ENCODE results near the gene AUTS2. TPM values are rescaled to one million over a fixed set of nuclear protein-coding genes. Genes with fewer than 3 reads are reported as not detected.

The AUTS2 gene
- total and polyA plus RNA-seq, 10 of the 15 experiments (the other 5 are each of a cell fraction or from before 2014, with no cell fraction given) = 6.4 to 55.6 (median 21.6) TPM

DNA sequence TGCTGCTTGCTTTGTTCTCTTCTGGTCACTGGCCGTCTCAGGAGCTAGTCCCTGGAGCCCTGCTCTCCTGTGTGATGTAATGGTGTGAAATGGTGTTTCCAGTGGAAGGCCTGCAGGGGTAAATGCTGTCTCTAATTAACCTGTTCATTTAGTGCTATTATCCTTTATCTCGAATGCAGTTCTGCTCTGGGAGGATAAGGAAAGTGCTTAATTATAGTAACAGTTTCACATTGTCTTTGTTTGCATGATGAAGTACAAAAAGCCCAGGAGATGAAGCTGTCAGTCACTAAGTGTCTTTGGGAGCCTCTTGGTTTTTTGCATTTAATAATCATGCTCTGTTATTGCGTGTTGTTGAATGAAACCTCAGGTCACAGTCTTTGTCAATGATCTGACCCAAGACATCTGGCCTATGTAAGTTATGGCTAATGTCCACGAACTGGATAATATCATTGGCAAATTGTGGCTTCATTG lies 778.3 kb downstream of the AUTS2 start:
- RAD21 ChIA-PET (ENCODE audit: unreplicated experiment) = no interaction called here
- Histone ChIP-seq H3K27me3 (replicated peaks in 1 of 2; ENCODE audit: control insufficient read depth in 2 of 2, insufficient read depth in 2 of 2, low read length in 1 of 2) (no peaks in the 10 kb centered on the region), H3K27ac (ENCODE audit: control insufficient read depth, insufficient read depth) (no peak overlapping the region), H3K9me3 (replicated peaks; ENCODE audit: control insufficient read depth, insufficient read depth, low read length) (no peaks in the 10 kb centered on the region), H3K4me1 (ENCODE audit: control insufficient read depth, insufficient read depth, low read length) (no peaks in the 10 kb centered on the region), H3K9ac (ENCODE audit: control insufficient read depth, insufficient read depth, low read length) (no peak overlapping the region), H4K20me1 (ENCODE audit: control insufficient read depth, insufficient read depth) (no peaks in the 10 kb centered on the region), H3K4me3 (no peak overlapping the region), H3K79me2 (ENCODE audit: control insufficient read depth, insufficient read depth, low read length) (no peaks in the 10 kb centered on the region), H2AFZ (ENCODE audit: control insufficient read depth, low read depth, low read length) (no peak overlapping the region), H3K36me3 (ENCODE audit: control insufficient read depth in 2 of 2, insufficient read depth in 2 of 2, low read length in 1 of 2) (no peaks in the 10 kb centered on the region), H3K4me2 (ENCODE audit: control insufficient read depth, insufficient read depth) (no peak overlapping the region)
- no peak for TF ChIP-seq ZBED1 (IDR thresholded peaks at IDR 0.05; ENCODE audit: borderline replicate concordance)
- peak; percentile 35; the same call in 1 of the 2 replicates for TF ChIP-seq PKNOX1 (IDR thresholded peaks at IDR 0.05)
- no peak for TF ChIP-seq RBBP5 (conservative IDR thresholded peaks at IDR 0.05)
- TF ChIP-seq RAD51 (IDR thresholded peaks at IDR 0.05) = no peak
- DNase-seq (ENCODE audit: low read depth, low spot score) (no peak), ATAC-seq (no peak), FAIRE-seq (no peak)
- 32% methylated on average over 4 of the region's 4 CpGs for WGBS (ENCODE audit: insufficient coverage, insufficient replicate concordance, low lambda C conversion rate, missing lambda C conversion rate)
- intact Hi-C loops (cut with micrococcal nuclease; ENCODE audit: unreplicated experiment) = no loop called here
- no TSS peak for BruUV-seq (replicated peaks)
- CTCF ChIA-PET = no interaction called here
- in situ Hi-C loops (cut with MboI) = no loop called here
- SMC1A ChIA-PET (ENCODE audit: uncharacterized antibody, unreplicated experiment) = interaction anchor here (0.7 kb wide), 1 partner anchor 11 kb away, joined by 3 read pairs; no protein-coding TSS in a partner anchor
- POLR2A ChIA-PET = no interaction called here

GRCh38 chr7:70377957-70378356 lies 779.7 kb downstream of the AUTS2 start:
- no peak overlapping the region for H3K4me2 ChIP-seq (ENCODE audit: control insufficient read depth, insufficient read depth)
- H2AFZ ChIP-seq (ENCODE audit: control insufficient read depth, low read depth, low read length) = no peak overlapping the region
- in situ Hi-C loops (cut with MboI) (no loop called here), intact Hi-C loops (cut with micrococcal nuclease; ENCODE audit: unreplicated experiment) (no loop called here)
- H3K9ac ChIP-seq (ENCODE audit: control insufficient read depth, insufficient read depth, low read length) = no peak overlapping the region
- POLR2A ChIA-PET = no interaction called here
- H4K20me1 ChIP-seq (ENCODE audit: control insufficient read depth, insufficient read depth) = no peaks in the 10 kb centered on the region
- H3K27ac ChIP-seq (ENCODE audit: control insufficient read depth, insufficient read depth) = no peak overlapping the region
- FAIRE-seq (no peak), ATAC-seq (no peak), DNase-seq (ENCODE audit: low read depth, low spot score) (no peak)
- 67% methylated on average over 5 of the region's 7 CpGs for WGBS (ENCODE audit: insufficient coverage, insufficient replicate concordance, low lambda C conversion rate, missing lambda C conversion rate)
- RAD21 ChIA-PET (ENCODE audit: unreplicated experiment) = no interaction called here
- H3K27me3 ChIP-seq (replicated peaks in 1 of 2; ENCODE audit: control insufficient read depth in 2 of 2, insufficient read depth in 2 of 2, low read length in 1 of 2) = no peaks in the 10 kb centered on the region
- no peaks in the 10 kb centered on the region for H3K9me3 ChIP-seq (replicated peaks; ENCODE audit: control insufficient read depth, insufficient read depth, low read length)
- H3K4me1 ChIP-seq (ENCODE audit: control insufficient read depth, insufficient read depth, low read length) = no peaks in the 10 kb centered on the region
- H3K36me3 ChIP-seq (ENCODE audit: control insufficient read depth in 2 of 2, insufficient read depth in 2 of 2, low read length in 1 of 2) = no peaks in the 10 kb centered on the region
- no peaks in the 10 kb centered on the region for H3K79me2 ChIP-seq (ENCODE audit: control insufficient read depth, insufficient read depth, low read length)
- CTCF ChIA-PET = interaction anchor here (0.6 kb wide), 1 partner anchor 17 kb away, joined by 3 read pairs; no protein-coding TSS in a partner anchor
- SMC1A ChIA-PET (ENCODE audit: uncharacterized antibody, unreplicated experiment) = interaction anchor here (1.4 kb wide), 1 partner anchor 24 kb away, joined by 5 read pairs; no protein-coding TSS in a partner anchor
- no peak overlapping the region for H3K4me3 ChIP-seq
- BruUV-seq (replicated peaks) = no TSS peak
- TF ChIP-seq, protein P1, sequence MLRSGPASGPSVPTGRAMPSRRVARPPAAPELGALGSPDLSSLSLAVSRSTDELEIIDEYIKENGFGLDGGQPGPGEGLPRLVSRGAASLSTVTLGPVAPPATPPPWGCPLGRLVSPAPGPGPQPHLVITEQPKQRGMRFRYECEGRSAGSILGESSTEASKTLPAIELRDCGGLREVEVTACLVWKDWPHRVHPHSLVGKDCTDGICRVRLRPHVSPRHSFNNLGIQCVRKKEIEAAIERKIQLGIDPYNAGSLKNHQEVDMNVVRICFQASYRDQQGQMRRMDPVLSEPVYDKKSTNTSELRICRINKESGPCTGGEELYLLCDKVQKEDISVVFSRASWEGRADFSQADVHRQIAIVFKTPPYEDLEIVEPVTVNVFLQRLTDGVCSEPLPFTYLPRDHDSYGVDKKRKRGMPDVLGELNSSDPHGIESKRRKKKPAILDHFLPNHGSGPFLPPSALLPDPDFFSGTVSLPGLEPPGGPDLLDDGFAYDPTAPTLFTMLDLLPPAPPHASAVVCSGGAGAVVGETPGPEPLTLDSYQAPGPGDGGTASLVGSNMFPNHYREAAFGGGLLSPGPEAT (IDR thresholded peaks at IDR 0.05; ENCODE audit: low read depth) = no peak
- TF ChIP-seq NFYA (IDR thresholded peaks at IDR 0.05; ENCODE audit: borderline replicate concordance, low read depth, low read length) = no peak
- TF ChIP-seq TARDBP (IDR thresholded peaks at IDR 0.05; ENCODE audit: borderline replicate concordance) = no peak
- no peak for TF ChIP-seq NRF1 (conservative IDR thresholded peaks at IDR 0.05; ENCODE audit: low read depth, low read length)
- TF ChIP-seq CHD4 (IDR thresholded peaks at IDR 0.05) = no peak
- TF ChIP-seq POLR2A (IDR thresholded peaks at IDR 0.05; ENCODE audit: low read depth, low read length) = no peak
- no peak for TF ChIP-seq ZNF687 (IDR thresholded peaks at IDR 0.05)
- no peak for TF ChIP-seq KLF5 (IDR thresholded peaks at IDR 0.05; ENCODE audit: partially characterized antibody)
- no peak for TF ChIP-seq ZNF384 (IDR thresholded peaks at IDR 0.05; ENCODE audit: borderline replicate concordance, low read depth, low read length)

Measured in GM12878 (cell line).